Inferior parietal cortex (tissue), 1 donor: Measurements from ENCODE around the gene UNC13A.
A peak's percentile ranks its signal among the peaks of the same experiment; 100 is the strongest.
"Not testable (repeated sequence)": the region's sequence is repeated elsewhere in the genome, so short reads cannot be mapped to it uniquely, and the experiment has no call there.

Experiments
- DNase-seq: peaks from one replicate; pipeline ENCODE4 v3.0.0-alpha.2; 2016; ENCODE audit errors: extremely low spot score

UNC13A gene

DNA sequence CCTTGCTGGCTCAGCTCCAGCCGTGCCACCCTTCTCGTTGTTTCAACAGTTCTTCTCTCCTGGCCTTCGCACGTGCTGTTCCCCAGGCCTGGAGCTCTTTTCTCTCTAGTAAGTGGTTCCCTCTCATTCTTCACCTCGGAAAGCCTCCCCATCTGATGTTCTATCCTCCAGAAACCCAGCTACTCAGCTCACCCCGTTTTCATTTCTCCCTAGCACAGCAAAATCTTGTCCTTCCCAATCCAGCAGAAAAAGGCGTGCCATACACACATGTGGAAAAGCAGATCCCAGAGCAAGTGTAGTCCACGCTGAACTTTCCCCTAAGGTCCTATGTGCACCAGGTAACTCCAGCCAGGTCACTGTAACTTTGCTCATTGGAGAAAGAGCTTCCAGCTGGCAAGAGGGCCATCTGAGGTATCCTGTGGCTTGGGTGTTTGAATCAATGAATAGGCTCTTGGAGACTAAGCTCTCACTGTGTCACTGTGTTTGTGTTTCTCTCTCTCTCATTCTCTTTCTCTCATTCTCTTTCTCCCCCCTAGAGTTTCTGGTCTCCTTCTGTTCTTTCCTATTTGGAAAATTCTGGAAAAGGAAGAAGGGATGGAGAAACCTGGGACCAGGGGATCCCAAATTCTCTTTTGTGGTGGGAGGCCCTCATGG is 83.7 kb downstream of the UNC13A start:
- no peak for DNase-seq

DNA sequence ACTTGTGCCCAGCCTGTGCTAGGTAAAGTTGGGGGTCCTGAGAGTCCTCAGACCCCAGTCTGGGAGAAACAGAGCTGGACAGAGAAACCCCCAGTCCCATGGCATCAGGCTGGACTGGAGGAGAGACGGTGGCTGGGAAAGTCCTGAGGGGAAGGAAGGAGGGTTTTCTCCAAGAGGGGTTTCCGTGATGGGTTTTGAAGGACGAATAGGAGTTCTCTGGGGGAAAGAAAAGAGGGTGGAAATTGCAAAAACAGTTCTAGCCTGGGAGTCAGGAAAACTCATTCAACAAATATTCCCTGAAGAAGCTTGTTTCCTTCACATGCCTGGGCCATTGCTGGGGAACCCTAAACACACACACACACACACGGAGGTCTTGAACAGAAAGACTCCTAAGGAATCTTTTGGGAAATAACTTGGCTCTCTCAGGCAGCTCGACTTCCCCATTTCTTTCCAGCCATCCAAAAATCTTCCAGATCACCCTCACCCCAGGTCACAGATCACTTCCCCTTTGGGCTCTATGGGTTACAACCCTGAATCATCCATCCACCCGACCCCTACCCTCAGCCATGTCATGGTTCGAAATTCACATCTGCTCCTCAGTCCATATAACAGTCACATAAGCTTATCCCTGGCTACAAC is 85.2 kb downstream of the UNC13A start:
- DNase-seq = no peak

DNA sequence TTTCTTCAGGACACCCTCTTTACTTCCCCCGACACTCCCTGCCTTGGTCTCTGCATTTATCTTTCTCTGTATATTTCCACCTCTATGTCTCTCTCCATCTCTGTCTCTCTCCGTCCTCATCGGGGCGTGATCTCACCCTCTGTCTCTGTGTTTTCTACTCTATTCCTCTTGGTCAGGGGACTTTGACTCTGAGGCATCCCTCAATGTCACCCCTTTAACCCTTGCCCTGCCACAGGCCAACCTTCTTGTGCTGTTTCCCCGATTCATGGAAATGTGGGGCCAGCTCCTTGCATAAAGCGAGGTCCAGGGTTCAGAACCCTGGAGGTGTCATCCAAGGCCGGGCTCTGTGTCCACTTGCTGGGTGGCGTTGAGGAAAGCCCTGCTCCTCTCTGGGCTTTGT is 85.9 kb downstream of the UNC13A start:
- DNase-seq = no peak

DNA sequence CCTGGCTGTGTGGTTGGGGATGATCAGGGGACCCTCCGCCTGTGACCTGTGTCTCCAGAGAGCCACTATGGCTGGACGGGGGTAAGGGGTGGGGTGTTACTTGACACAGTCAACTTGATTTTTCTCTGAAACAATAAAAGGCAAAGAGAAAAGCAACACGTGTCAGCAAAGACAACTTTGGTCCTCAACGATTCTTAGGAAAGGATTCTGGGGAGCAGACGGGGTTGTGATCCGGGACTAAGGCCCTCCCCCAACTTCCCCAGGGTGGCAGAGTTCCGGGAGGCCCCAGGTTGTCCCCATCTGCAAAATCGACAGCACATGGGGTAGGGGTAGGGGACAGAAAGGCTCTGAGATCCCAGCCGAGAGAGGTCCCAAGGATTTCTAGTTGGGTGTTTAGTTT is 86.5 kb downstream of the UNC13A start:
- DNase-seq = no peak

DNA sequence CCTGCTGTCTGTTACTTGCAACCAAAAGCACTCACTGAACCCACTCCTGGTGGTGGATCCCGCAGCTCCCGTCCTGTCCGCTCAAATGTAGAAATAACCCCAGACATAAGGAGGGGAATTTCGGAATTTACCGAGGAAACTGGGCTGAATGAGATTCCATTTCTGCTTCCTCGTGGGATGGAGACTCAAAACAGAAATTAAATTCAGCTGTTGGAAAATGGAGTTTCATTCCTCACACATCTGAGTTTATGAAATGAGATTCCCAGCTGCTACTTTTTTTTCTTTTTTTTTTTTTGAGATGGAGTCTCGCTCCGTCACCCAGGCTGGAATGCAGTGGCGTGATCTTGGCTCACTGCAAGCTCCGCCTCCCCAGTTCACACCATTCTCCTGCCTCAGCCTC is 88.4 kb downstream of the UNC13A start:
- DNase-seq = no peak

DNA sequence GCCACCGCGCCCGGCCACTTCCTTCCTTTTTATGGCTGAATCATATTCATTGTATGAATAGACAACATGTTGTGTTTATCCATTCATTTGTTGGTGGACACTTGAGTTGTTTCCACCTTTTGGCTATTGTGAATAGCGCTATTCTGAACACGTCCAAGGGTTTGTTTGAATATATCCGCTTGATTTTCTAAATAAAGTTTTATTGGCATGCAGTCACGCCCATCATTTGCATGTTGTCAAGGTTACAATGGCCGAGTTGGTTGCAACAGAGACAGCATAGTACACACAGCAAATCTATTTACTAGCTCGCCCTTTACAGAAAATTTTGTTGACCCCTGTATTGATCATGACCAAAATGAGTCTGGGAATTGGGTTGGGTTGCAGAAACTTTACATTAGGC is 89.2 kb downstream of the UNC13A start:
- no peak for DNase-seq

DNA sequence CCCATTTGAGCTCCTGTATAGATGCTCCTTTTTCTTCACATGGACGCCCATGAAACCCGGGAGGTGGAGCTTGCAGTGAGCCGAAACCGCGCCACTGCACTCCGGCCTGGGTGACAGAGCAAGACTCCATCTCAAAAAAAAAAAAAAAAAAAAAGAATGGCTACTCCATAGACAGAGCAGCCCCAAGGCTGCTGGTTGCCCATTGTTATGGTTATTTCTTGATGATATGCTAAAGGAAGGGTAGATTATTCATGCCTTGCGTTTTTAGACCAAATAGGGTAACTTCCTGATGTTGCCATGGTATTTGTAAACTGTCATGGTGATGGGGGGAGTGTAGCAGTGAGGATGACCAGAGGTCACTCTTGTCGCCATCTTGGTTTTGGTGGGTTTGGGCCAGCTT is 90.1 kb downstream of the UNC13A start:
- DNase-seq = not testable (repeated sequence)

DNA sequence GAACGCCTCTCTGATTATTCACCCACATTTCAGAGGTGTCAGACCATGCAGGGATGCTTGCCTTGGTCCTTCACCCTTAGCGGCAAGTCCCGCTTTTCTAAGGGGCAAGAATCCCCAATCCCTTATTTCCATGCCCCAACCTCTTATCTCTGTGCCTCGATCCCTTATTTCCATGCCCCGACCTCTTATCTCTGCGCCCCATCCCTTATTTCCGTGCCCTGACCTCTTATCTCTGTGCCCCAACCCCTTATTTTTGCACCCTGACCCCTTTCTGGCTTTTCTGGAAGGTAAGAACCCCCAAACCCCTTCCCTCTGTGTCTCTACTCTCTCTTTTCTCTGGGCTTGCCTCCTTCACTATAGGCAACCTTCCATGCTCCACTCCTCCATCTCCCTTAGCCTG is 93.9 kb downstream of the UNC13A start:
- DNase-seq = not testable (repeated sequence)

DNA sequence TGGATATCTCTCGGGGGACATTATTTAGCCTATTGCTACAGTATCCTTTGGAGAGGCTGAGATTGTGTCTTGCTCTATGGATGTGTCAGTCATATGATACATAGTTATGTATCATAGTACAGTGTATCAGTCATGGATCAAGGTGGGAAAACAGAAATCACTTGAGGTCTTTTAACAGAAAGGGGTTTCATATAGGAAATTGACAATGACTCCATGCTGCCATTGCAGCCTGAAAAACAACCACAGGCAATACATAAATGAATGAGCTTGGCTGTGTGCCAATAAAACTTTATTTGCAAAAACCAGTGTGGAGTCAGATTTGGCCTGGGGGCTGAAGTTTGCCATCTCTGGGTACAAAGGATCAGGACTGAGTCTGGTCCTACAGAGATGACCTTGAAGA is 97.3 kb downstream of the UNC13A start:
- no peak for DNase-seq

DNA sequence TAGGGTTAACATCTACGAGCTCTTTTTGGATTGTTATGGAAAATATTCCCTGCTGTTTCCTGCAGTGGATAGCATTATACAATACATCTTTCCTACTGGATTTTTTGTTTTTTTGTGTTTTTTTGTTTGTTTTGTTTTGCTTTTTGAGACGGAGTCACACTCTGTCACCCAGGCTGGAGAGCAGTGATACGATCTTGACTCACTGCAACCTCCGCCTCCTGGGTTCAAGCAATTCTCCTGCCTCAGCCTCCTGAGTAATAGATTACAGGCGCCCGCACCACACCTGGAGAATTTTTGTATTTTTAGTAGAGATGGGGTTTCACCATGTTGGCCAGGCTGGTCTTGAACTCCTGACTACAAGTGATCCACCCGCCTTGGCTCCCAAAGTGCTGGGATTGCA is 102.8 kb downstream of the UNC13A start:
- not testable (repeated sequence) for DNase-seq

DNA sequence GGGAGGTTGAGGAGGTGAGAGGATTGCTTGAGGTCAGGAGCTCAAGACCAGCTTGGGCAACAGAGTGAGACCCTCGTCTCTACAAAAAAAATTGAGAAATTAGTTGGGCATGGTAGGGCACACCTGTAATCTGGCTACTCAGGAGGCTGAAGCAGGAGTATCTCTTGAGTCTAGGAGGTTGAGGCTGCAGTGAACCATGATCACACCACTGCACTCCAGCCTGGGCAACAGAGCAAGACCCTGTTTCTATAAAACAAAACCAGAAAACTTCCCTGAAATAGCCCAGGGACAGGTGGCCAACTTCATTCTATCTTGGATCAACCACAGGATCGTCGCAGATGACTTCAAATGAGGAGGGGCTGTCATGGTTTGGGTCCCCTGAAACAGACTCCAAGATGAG is 104.0 kb downstream of the UNC13A start:
- no peak for DNase-seq

DNA sequence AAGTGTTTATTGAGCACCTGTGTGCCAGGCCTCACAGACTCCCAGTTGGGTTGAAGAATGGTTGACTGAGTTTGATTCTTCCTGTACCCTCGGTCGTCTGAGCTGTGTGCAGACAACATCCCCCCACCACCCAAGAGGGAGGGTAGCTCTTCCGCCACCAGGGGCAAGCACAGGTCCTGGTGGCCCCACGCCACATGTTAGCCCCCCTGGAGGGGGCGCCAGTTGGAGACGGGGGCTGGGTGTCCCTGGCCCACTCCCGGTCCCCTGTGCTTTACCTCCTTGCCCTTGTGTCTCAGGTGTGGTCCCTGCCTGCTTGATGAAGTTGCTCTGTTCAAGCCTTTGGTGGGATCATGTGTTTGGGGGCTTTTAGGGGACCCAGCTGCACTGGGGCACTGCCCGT is 105.5 kb downstream of the UNC13A start:
- DNase-seq = no peak

DNA sequence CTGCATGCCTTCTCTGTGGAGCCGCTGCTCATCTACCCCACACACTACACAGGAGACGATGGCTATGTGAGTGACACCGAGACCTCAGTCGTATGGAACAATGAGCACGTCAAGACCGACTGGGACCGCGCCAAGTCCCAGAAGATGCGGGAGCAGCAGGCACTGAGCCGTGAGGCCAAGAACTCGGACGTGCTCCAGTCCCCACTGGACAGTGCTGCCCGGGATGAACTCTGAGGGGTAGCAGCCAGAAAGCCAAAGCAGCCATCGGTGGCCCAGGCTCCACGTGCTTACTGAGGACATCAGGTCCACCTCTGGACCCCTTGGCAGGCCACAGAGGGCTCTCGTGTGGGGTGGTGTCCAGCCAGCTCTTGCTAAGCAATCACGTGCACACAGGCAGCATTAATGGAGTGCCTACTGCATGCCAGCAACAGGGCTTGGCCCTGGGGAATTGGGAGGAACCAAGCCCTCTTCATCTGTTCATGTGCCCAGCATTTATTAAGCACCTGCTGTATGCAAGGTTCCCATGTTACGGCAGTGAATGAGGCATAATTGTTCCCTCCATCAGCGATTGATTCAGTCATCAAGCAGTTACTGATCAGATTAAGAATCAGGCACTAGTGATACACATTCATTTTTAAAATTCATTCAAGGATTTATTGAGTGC is 106.8 kb downstream of the UNC13A start:
- DNase-seq = no peak

DNA sequence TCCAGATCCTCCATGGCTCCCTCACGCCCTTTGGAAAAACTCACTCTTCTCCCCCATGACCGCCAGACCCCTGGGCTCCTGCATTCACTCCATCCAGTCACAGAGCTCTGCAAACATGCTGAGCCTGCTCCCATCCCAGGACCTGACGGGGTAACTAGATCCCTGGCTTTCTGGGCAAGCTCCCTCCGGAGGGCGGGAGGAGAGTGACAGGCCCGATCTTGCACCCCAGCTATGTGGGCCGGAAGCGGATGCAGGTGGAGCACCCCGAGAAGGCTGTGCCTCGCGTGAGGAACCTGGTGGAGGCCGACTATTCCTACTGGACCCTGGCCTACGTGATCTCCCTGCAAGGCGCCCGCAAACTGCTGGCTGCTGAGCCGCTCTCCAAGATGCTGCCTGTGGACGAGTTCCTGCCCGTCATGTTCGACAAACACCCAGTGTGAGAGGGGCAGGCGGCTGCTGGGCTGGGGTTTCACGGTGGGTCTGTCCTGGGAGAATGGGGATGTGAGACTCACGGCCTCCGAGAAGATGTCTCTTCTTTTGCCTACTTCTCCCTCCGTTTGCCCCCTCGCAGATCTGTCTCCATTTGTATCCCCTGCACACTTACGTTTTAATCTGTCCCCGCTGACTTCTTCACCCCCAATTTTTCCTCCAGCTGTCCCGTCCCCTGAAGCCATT is 107.5 kb downstream of the UNC13A start:
- DNase-seq = no peak

DNA sequence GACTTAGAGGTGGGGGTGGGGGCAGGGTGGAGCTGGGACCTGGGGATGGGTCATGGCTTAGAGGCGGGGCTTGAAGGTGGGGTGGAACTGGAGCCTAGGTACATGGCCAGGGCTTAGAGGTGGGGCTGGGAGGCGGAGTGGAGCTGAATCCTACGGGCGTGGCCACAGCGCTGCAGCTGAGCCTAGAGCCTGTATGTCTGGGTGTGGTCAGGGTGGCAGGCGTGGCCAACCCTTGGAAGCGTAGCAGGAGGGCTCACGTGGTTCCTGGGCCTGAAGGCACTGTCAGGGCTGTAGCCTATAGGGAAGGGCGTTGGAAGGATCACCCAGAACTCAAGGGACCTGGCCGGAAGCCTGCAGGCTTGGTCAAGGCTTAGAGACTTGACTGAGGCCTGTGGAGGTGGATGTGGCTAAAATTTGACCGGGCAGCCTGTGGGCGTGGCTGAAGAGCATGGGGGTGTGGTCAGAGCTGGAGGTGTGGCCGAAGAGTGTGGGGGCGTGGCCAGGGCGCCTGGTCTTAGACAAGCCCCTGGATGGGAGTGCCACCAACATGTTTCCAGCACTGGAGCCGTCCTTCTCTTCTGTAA is 108.4 kb downstream of the UNC13A start:
- DNase-seq = no peak

DNA sequence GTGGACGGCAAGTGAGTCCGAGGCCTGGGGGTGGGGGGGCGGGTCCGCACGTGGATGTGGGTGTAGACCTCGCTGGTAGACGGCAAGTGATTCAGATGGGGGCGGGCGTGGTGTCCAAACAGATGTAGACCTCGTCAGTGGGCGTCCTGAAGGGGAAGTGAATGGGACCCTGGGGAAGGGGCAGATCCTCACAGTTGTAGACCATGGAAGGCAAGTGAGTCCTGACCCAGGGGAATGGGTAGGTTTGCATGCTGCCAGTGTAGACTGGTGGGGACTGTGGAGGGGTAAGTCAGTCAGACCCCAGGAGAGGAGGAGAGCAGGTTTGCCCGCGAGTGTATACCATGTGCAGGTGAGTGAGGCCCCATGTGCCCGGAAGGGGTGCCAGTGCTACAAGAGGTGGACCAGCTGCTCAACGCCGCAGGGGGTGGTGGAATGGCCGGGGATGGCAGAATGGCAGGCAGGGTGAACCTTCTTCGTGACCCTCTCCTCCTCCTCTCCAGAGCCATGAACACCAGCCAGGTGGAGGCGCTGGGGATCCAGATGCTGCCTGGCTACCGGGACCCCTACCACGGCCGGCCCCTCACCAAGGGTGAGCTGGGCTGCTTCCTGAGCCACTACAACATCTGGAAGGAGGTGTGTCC is 110.6 kb downstream of the UNC13A start:
- no peak for DNase-seq

DNA sequence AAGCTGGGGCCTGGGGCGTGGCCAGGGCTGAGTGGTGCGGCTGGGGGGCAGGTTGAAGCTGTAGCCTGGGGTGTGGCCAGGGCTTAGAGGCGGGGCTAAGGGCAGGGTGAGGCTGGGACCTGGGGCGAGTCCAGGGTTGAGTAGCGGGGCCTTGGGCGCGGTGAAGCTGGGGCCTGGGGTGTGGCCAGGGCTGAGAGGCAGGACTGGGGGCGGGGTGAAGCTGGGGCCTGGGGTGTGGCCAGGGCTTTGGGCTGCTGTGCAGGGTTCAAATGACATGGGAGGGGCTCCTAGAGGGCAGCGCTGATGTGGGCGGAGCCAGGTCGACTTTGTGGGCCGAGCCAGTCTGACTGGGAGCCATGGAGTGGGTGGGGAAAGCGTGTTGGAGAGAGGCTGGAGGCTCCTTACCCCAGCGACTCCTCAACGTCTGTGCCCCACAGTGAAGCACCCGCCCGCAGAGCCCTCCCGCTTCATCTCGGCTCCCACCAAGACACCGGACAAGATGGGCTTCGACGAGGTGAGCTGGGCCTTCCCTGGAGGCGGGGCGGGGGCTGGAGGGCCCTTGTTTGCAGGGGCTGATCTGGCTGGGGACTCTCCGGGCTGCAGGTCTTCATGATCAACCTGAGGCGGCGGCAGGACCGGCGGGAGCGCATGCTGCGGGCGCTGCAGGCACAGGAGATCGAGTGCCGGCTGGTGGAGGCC is 111.2 kb downstream of the UNC13A start:
- peak; percentile 33 for DNase-seq

DNA sequence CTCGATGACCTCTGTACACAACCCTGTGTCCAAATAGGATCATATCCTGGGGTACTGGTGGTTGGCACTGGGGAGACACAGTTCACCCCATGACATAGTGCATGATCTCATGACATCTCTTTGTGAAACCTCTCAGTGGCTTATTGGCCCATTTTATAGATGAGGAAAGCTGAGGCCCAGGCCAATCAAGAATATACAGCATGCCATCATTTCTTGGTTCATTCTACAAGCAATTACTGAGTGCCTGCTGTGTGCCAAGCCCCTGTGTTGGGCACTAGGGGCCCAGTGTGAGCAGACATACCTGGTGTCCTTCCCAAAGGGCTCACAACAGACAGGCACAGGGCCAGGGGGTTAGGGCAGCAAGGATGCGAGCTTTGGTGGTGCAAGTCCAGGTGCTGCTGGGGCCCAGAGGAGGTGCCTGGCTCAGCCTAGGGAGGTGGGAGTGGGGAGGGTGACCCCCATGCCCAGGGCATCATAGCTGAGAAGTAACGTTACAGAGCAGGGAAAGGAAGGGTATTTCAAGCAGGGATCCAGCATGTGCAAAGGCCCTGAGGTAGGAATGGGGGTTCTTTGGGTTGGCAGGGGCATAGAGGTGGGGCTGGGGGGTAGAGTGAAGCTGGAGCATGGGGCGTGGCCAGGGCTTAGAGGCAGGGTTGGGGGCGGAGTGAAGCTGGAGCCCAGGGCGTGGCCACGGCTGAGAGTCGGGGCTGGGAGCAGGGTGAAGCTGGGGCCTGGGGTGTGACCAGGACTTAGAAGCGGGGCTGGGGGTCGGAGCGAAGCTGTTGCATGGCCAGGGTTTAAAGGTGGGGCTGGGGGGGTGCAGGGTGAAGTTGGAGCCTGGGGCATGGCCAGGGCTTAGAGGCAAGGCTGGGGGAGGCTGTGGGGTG is 112.0 kb downstream of the UNC13A start:
- DNase-seq = no peak

DNA sequence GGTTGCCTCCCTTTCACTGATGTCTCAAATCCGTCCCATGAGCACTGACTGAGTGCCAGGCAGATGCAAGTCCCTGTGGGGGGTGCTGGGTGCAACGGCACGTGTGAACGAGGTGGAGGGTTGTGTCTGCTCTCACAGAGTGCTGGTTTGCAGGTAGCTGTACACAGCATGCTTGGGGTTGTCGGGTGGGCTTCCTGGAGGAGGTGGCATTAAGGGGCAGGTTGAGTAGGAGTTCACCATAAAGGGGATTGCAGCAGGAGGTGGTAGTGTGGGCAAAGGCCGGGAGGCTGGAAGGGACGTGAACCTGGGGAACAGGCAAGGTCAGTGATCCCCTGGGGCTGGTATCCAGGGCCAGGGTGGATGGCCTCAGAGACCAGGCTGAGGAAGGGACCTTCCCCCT is 115.5 kb downstream of the UNC13A start:
- no peak for DNase-seq

DNA sequence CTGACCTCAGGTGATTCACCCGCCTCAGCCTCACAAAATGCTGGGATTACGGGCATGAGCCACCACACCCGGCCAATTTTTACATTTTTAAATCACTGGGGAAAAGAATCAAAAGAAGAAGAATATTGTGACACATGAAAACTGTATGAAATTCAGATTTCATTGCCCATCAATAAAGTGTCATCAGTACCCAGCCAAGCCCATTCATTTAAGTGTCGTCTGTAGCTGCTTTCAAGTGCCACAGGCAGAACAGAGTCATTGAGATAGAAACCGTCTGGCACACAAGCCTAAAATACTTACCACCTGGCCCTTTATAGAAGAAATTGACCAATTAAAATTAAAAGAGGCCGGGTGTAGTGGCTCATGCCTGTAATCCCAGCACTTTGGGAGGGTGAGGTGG is 117.4 kb downstream of the UNC13A start:
- DNase-seq = no peak
